HG03097 (cell line): Measurements from ENCODE around the gene LRPAP1.
"Not testable (repeated sequence)": the region's sequence is repeated elsewhere in the genome, so short reads cannot be mapped to it uniquely, and the experiment has no call there.

Experiments used
- ATAC-seq: cut with Tn5 transposase; IDR thresholded peaks from one replicate; pipeline ENCODE4 v1.9.1; 2021; ENCODE audit not compliant: unreplicated experiment, low FRiP score

LRPAP1 gene

GRCh38 chr4:3464911-3465697 is 67.1 kb downstream of the LRPAP1 start:
- no peak for ATAC-seq

GRCh38 chr4:3464349-3464905 is 67.8 kb downstream of the LRPAP1 start:
- ATAC-seq = no peak

GRCh38 chr4:3463556-3464348 is 68.5 kb downstream of the LRPAP1 start:
- no peak for ATAC-seq

GRCh38 chr4:3462790-3463415 is 69.3 kb downstream of the LRPAP1 start, which contains the start of gene DOK7:
Gene DOK7, plus strand, starts transcription at chr4:3463306. Its CDS starts 70 bp downstream, at chr4:3463376.
- no peak for ATAC-seq

DNA sequence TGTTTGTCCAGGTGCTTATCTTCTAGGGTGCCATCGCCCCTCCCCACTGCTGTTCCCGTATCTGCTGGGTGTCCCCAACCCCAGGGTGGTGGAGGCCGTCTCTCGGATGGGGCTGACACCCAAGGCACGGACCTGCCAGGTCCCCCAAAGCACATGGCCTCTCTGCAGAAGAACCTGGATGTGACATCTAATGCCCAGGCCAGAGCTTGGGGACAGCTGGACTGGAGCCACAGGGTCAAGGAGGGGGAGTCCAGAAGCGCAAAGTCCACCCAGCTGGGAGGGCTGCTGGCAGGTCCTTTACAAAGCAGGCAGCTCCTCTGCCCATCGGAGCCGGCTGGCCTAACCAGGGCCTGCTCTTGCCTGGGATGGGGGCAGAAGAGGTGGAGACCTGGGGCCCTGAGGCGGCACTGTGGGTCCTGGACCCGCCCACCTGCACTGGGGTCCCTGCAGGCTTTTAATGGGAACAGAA is 69.9 kb downstream of the LRPAP1 start:
- ATAC-seq = no peak

- no peak for ATAC-seq
These were observed 70.5 kb downstream of the LRPAP1 start for GRCh38 chr4:3461515-3462291.

GRCh38 chr4:3460926-3461325 is 71.3 kb downstream of the LRPAP1 start:
- no peak for ATAC-seq

DNA sequence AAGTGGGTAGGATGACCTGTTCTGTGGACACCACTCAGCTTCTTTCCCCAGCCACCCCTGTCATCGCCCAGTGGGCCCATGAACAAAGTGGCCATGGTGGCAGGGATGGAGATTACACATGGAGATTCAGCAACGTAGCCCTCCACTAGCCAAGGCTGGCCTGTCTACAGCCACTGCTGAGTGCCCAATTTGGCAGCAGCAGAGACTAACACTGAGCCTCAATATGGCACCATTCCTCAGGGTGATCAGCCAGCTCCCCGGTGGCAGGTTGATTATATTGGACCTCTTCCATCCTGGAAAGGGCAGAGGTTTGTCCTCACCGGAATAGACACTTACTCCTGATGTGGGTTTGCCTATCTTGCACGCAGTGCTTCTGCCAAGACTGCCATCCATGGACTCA is 73.1 kb downstream of the LRPAP1 start:
- not testable (repeated sequence) for ATAC-seq

DNA sequence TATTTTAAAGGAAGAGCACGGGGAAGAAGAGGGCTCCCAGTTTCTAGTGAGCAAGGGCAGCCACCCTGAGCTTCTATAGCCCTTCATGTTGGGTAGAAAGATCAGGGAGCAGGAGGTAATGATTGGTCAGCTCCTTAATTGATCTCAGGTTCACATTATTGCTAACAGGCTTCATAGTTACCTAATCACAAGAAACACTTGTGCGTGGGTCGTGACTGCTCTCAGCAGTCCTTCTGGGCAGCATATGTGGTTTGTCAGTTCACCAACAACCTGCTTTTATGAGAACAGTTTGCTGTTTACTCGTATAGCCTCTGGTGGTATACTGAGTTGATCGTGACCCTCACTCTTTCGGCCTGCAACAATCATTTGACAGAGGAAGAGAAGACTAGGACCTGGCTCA is 73.9 kb downstream of the LRPAP1 start:
- ATAC-seq = no peak

DNA sequence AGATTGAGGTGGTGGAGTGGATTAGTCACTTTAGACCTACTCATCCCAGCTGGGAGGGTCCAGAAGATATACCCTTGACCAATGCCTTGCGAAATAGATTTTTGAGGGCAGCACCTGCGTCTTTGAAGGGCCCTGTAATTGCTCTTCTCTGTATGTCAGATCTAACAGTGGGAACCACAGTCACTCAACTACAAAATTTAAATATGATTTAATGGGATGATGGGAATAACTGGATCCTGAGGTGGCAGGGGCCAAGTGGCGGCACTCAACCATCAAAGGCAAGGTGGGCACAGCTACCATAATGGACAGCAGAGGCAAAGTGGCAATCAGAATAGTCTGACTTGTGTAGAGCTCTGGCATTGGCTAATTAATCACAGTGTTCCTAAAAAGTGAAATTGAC is 76.6 kb downstream of the LRPAP1 start:
- not testable (repeated sequence) for ATAC-seq
